Lower leg skin (tissue), 4 donors: ENCODE data around the gene THSD4. TPM values are rescaled to one million over a fixed set of nuclear protein-coding genes. Genes with fewer than 3 reads are reported as not detected.

Experiments
- DNase-seq, 2 donors: peaks; one replicate each; pipeline ENCODE4 v3.0.0-alpha.2; 2019; ENCODE audit warnings: low spot score in 2 of 2
- H3K4me3 ChIP-seq: fragments of 200-600 bp; sonication (generic); 2 replicates; pipeline ENCODE4 v1.5.1; 2017; ENCODE audit warnings: mild to moderate bottlenecking, low read depth; ENCODE audit not compliant: poor library complexity, severe bottlenecking
- CTCF ChIP-seq, 3 donors: fragments of 450-650 bp; IDR thresholded peaks; one replicate each; pipeline ENCODE4 v1.5.1; 2016; ENCODE audit warnings: antibody characterized with exemption in 3 of 3, mild to moderate bottlenecking in 3 of 3, moderate library complexity in 2 of 3
- POLR2A ChIP-seq, 2 donors: fragments of 450-650 bp; IDR thresholded peaks; one replicate each; pipeline ENCODE4 v1.6.1; 2016 to 2017; ENCODE audit warnings: antibody characterized with exemption in 2 of 2, mild to moderate bottlenecking in 1 of 2, moderate library complexity in 1 of 2
- WGBS, 2 donors: methylation state at CpG; one replicate each; pipeline ENCODE4 v1.1.5; 2018; 5-methylcytosine and 5-hydroxymethylcytosine counted together
- intact Hi-C: fragments of 100-400 bp; cut with DNase I; formaldehyde crosslinking; loops from one replicate; pipeline ENCODE4 v1.15.0; 2023; ENCODE audit warnings: low total_unique reads
- total RNA-seq, 4 donors: library from RNA; depleted of rRNA; stranded (reverse); fragments of >200 nt; gene quantifications; one replicate each; pipeline ENCODE4 v1.1.0, GENCODE V29; 2016

The THSD4 gene
- total RNA-seq, 4 donors from 2014 or later = 9.3 to 39.2 (median 32.8) TPM

GRCh38 chr15:71197620-71198019 is 82.3 kb downstream of the THSD4 start:
- 96 to 100% methylated on average over 3 of the region's 3 CpGs for WGBS, 2 donors
- TF ChIP-seq POLR2A (IDR thresholded peaks at IDR 0.05) (no peak), CTCF (IDR thresholded peaks at IDR 0.05) (no peak)
- intact Hi-C loops = no loop called here
- no peak for DNase-seq
- no peak overlapping the region for H3K4me3 ChIP-seq

GRCh38 chr15:71198846-71199245 is 83.6 kb downstream of the THSD4 start:
- H3K4me3 ChIP-seq = no peak overlapping the region
- WGBS, 2 donors = 77 to 85% methylated on average over 3 of the region's 3 CpGs
- TF ChIP-seq POLR2A (IDR thresholded peaks at IDR 0.05) (no peak), CTCF (IDR thresholded peaks at IDR 0.05) (no peak)
- intact Hi-C loops = no loop called here
- DNase-seq = peak in 1 of 2 donors; percentile 5

- DNase-seq = peak in 1 of 2 donors; percentile 36
- intact Hi-C loops = no loop called here
- TF ChIP-seq CTCF (IDR thresholded peaks at IDR 0.05) (no peak), POLR2A (IDR thresholded peaks at IDR 0.05) (no peak)
- H3K4me3 ChIP-seq = no peak overlapping the region
- WGBS, 2 donors = 77 to 90% methylated on average over 6 of the region's 6 CpGs
Observed at GRCh38 chr15:71199384-71200351, 84.4 kb downstream of the THSD4 start.

- no peak overlapping the region for H3K4me3 ChIP-seq
- intact Hi-C loops = no loop called here
- WGBS, 2 donors = 72% methylated on average over 9 of the region's 9 CpGs
- TF ChIP-seq POLR2A (IDR thresholded peaks at IDR 0.05) (no peak), CTCF (IDR thresholded peaks at IDR 0.05) (no peak)
- DNase-seq = peak in 1 of 2 donors; percentile 76
Observed at GRCh38 chr15:71201477-71201876, 86.2 kb downstream of the THSD4 start.

GRCh38 chr15:71202712-71203111 is 87.4 kb downstream of the THSD4 start:
- DNase-seq = peak in 1 of 2 donors; percentile 61
- intact Hi-C loops = no loop called here
- TF ChIP-seq POLR2A (IDR thresholded peaks at IDR 0.05) = no peak
- no peak for TF ChIP-seq CTCF (IDR thresholded peaks at IDR 0.05)
- 86 to 92% methylated on average over 6 of the region's 6 CpGs for WGBS, 2 donors
- H3K4me3 ChIP-seq = no peak overlapping the region
